HL-60/S4 (cell line): ENCODE data around the gene PLD1.
"Not testable (repeated sequence)": the region's sequence is repeated elsewhere in the genome, so short reads cannot be mapped to it uniquely, and the experiment has no call there.

ENCODE experiments used
- in situ Hi-C: fragments of 300-500 bp; cut with MboI; formaldehyde crosslinking; loops from 2 replicates; pipeline ENCODE4 v1.14.3; 2022; ENCODE audit warnings: low sequenced_read_pairs

PLD1 gene

GRCh38 chr3:171643033-171643432 is 167.2 kb downstream of the PLD1 start:
- in situ Hi-C loops = no loop called here

DNA sequence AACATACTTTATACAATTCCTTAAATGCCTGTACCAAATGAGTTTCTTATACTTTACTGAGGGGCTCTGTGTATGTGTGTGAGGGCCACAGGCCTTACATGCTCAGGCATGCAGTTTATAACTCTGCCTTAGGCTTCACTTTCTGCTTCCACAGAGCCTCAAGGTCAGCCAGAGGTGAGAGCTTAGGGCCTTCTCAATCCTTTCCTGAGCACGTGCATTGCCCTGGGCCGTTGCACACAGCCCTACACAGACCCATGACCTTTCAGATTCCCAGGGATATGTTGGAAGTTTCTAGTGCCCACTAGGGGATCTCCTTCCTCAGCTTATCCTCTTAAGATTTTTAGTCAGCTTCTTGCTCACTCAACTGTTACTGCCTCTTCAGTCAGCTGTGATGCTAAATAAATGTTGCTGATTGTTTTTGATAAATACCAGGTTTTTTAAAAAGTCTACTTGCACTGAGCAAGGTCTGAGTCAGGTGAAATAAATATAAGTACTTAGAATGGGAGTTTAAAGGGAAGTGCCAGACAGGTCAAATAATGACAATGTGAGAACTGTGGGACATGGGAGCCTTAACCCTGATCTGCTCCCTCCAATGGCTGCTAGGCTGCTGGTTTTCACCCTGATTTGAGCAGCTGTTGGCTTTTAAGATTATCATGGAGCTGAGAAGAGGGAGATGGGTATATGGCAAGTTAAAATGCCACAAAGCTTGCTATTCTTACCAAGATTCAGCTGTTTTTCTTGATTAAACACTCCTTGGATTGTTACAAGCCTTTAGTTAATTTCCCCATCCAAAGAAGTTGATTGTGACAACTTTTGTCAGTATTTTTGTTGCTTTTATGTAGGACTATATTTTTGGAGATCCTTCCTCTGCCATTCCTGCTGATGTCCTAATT is 169.5 kb downstream of the PLD1 start:
- in situ Hi-C loops = no loop called here

- in situ Hi-C loops = no loop called here
These were observed 173.6 kb downstream of the PLD1 start for GRCh38 chr3:171636666-171637065.

- in situ Hi-C loops = no loop called here
These were observed 177.5 kb downstream of the PLD1 start for GRCh38 chr3:171632766-171633165.

DNA sequence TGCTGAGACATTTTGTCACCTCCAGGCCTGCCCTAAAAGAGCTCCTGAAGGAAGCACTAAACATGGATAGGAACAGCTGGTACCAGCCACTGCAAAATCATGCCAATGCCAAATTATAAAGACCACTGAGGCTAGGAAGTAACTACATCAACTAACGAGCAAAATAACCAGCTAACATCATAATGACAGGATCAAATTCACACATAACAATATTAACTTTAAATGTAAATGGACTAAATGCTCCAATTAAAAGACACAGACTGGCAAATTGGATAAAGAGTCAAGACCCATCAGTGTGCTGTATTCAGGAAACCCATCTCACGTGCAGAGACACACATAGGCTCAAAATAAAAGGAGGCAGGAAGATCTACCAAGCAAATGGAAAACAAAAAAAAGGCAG is 183.5 kb downstream of the PLD1 start:
- in situ Hi-C loops = not testable (repeated sequence)

- in situ Hi-C loops = no loop called here
These were observed 188.2 kb downstream of the PLD1 start for GRCh38 chr3:171622126-171622525.

- in situ Hi-C loops = no loop called here
These were observed 189.4 kb downstream of the PLD1 start for GRCh38 chr3:171620825-171621434.

DNA sequence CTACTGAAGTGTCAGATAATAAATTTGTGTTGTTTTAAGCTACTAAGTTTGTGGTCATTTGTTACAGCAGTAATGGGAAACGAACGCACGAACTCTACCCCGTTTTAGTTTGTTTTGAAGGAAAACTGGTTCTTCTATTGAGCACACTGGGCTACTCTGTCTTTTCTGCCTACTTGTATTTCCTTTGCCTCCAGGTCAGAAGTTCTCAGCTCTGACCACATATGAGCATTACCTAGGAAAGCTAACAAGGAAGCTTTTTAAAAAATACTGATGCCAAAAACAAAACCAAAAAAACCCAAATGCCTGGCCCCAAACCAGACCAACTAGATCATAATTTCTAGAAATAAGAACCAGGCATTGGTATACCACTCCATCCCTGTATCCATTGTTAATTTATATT is 193.5 kb downstream of the PLD1 start:
- in situ Hi-C loops = no loop called here

GRCh38 chr3:171615686-171616085 is 194.6 kb downstream of the PLD1 start:
- in situ Hi-C loops = no loop called here

- in situ Hi-C loops = no loop called here
These were observed 195.0 kb downstream of the PLD1 start for GRCh38 chr3:171615281-171615680.

DNA sequence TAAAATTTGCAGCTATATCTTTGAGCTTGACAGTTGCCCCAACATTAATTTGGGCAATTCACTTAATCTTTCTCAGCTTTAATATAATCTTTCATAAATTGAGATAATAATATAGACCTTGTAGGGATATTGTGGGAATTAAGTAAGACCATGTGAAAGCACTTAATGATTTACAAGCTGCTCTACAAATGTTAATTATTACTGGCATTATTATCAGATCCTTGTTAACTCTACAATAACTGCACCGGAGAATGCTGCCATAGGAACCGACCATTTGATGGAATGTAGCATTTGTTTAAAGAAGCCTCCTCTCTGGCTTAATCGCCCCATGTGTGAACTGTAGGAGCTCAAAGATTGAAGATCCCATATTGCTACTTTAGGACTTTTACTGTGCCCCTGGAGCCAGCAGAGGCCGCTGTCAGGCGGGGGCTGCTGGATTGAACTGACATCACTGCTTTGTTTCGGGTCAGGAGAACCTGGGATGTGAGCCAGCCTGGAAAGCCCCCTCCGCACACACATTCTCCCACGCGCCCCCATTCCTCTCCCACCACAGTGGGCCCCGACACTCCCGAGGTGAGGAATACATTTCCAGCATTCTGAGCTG is 195.9 kb downstream of the PLD1 start:
- in situ Hi-C loops = no loop called here

DNA sequence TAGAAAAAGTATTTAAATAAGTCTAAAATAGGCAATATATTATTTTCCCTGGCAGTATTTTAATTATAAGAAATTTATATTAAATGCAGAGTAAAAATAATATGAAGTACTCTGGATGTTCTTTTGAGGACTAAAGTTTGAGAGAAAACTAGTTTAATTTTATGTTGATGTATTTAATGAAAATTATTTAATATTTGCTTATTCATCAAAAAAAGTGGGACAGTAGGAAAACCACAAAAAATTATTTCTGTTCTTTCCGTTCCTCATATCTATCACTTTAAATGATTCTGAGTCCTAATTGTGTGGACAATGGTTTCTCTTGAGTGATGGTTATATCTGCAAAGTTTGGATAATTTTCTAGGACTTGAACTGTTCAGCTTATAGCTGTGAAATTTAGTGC is 202.8 kb downstream of the PLD1 start:
- in situ Hi-C loops = no loop called here

GRCh38 chr3:171606151-171606751 is 204.0 kb downstream of the PLD1 start:
- in situ Hi-C loops = no loop called here

DNA sequence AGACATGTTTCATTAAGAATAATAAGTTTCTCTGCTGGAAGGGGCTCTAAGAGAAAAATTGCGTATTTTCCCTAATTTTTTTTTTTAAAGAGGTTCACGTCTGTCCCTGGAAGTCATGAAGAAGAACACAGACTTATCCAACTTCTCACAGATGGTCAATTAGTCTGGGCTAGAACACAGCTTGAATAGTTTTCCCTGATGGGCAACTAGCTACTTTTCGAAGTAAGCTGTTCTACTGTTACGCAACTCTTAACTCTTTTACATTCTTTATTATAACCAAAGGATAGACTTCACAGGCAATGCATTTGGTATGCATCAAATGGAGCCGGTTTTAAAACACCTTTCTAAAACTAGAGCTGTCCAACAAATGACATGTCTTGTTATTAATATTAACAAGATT is 205.9 kb downstream of the PLD1 start:
- in situ Hi-C loops = no loop called here

DNA sequence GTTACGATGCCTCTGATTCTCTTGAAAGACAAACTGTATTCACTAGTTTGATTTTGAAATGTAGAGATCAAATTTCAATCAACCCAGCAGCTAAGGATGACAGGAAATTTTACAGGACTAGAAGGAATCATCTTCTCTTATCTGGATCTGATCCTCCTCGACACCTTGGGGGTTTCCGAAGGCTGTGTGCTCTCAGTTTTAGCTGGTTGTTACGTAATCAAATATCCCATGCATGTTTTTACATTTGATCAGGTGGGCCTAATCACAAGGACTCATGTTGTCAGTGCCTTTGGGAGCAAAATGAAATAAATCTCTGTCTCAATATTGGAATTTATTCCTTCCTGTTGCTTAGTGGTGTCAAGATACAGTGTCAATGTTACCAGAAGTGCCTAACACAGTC is 208.2 kb downstream of the PLD1 start:
- in situ Hi-C loops = no loop called here

GRCh38 chr3:171600030-171600429 is 210.3 kb downstream of the PLD1 start:
- in situ Hi-C loops = no loop called here

DNA sequence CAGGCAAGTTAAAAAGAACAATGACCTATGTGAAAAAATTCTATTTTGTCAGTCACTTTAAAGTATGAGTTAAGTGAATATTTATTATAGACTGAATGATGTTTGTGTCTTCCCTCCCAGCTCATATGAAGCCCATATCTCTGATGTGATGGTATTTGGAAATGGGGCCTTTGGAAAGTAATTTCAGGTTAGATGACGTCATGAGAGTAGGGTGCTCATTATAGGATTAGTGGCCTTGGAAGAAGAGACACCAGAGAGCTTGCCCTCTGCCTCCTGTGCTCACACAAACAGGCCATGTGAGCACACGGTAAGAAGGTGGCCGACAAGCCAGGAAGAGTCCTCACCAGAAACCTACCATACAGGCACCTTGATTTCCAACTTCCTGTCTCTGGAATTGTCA is 211.3 kb downstream of the PLD1 start:
- in situ Hi-C loops = no loop called here

GRCh38 chr3:171592786-171593185 is 217.5 kb downstream of the PLD1 start:
- in situ Hi-C loops = no loop called here

DNA sequence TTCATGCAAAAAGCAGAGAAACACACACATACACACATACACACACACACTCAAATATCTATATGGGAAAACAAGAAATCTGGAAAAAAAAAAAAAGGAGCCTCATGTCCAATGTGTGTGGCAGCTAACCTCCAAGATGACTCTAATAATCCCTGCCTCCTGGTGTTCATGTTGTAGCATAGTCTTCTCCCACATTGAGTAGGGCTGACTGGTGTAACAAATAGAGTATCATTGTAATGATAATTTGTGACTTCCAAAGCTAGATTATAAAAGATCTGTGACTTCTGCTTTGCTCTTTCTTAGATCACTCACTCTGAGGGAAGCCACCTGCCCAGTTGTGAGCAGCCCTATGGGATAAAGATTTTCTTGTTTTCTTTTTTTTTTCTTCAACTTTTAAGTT is 219.2 kb downstream of the PLD1 start:
- in situ Hi-C loops = no loop called here

- in situ Hi-C loops = no loop called here
These were observed 224.0 kb downstream of the PLD1 start for GRCh38 chr3:171586274-171586673.

GRCh38 chr3:171585039-171585438 is 225.2 kb downstream of the PLD1 start:
- in situ Hi-C loops = no loop called here

DNA sequence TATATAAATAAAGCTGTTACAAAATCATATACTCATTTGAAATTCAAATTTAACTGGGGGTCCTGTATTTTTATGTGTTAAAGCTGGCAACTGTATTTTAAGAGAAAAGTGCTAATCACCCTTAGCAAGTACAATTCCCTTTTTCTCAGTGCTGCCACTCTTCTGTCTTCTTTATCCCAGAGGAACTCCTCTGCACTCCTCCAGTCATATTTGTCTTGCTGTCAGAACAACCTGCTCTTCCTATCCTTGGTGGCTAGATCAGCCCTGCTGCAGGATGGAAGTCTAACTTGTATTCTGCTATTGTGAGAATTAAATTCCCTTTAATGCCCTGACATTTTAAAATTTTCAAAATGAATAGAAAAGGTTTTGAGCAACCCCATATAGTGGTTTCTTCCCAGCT is 226.2 kb downstream of the PLD1 start:
- in situ Hi-C loops = no loop called here
